Mucosa of descending colon (tissue), 3 donors: ENCODE data around the gene HCN2. TPM values are rescaled to one million over a fixed set of nuclear protein-coding genes. Genes with fewer than 3 reads are reported as not detected.

ENCODE experiments used
- ATAC-seq: fragments of 200-7000 bp; cut with Tn5 transposase; one replicate; pipeline ENCODE4 v1.9.1; 2020; ENCODE audit warnings: mild to moderate bottlenecking, moderate library complexity
- DNase-seq, 3 donors: peaks; one replicate each; pipeline ENCODE4 v3.0.0-alpha.2; 2020
- H3K36me3 ChIP-seq: fragments of 200-600 bp; one replicate; pipeline ENCODE4 v1.8.0; 2021; ENCODE audit warnings: low read depth, mild to moderate bottlenecking
- H3K4me1 ChIP-seq: fragments of 200-600 bp; one replicate; pipeline ENCODE4 v1.8.0; 2021; ENCODE audit warnings: low read depth, mild to moderate bottlenecking
- H3K4me3 ChIP-seq: fragments of 200-600 bp; one replicate; pipeline ENCODE4 v1.8.0; 2021; ENCODE audit warnings: mild to moderate bottlenecking
- H3K9me3 ChIP-seq: fragments of 200-600 bp; one replicate; pipeline ENCODE4 v1.8.0; 2021; ENCODE audit warnings: mild to moderate bottlenecking
- CTCF ChIP-seq: fragments of 200-600 bp; IDR thresholded peaks from one replicate; pipeline ENCODE4 v1.8.0; 2022; ENCODE audit warnings: antibody characterized with exemption, mild to moderate bottlenecking
- intact Hi-C, 2 donors: fragments of 100-400 bp; cut with DNase I in 1 of 2; cut with micrococcal nuclease in 1 of 2; formaldehyde crosslinking; loops; one replicate each; pipeline versions ENCODE4 v1.11.0 to v1.11.1; 2022; cut with DNase I, micrococcal nuclease
- total RNA-seq, 3 donors: library from RNA; stranded (reverse); fragmentation: NEBNext Ultra II Directional in 2 of 3; extraction: Animal tissue kit (Norgen Biotek cat#: 25700) in 2 of 3; gene quantifications; one replicate each; pipeline versions ENCODE4 v1.2.1 to v1.2.4, GENCODE V29; 2021 to 2023
- donor health status: DM: no; HTN: no; CAD: no; lungs with moderate emphysema.
- donor health status: DM: no; HTN: no; CAD: no.
- donor health status: DM: no; HTN: yes; CAD: no.

HCN2 gene
- total RNA-seq, 3 donors from 2014 or later: 0.12 to 0.89 (median 0.17) TPM

GRCh38 chr19:648305-648704 is 58.6 kb downstream of the HCN2 start:
- Histone ChIP-seq H3K36me3 (peaks cover 11% of the 10 kb centered on the region), H3K4me3 (no peak overlapping the region), H3K4me1 (no peaks in the 10 kb centered on the region), H3K9me3 (no peaks in the 10 kb centered on the region)
- no peak for TF ChIP-seq CTCF
- DNase-seq (no peak), ATAC-seq (no peak)
- intact Hi-C loops: no loop called here

GRCh38 chr19:648904-649801 is 59.5 kb downstream of the HCN2 start:
- Histone ChIP-seq H3K36me3 (peaks cover 11% of the 10 kb centered on the region), H3K4me1 (no peaks in the 10 kb centered on the region), H3K9me3 (no peaks in the 10 kb centered on the region), H3K4me3 (no peak overlapping the region)
- intact Hi-C loops: no loop called here
- ATAC-seq: no peak
- TF ChIP-seq CTCF: no peak
- DNase-seq: no peak

DNA sequence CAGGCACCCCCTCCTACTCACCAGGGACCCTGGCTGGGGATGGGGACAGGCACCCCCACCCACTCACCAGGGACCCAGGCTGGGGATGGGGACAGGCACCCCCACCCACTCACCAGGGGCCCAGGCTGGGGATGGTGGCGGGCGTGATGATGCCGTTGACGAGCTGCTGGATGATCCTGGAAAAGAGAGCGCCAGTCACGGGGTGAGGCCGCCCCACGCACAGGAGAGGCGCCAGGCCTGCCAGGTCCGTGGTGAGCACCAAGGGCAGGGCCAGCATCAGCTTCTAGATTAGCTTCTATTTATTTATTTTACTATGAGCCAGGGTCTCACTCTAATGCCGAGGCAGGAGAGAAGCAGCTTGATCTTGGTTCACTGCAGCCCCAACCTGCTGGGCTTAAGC is 60.4 kb downstream of the HCN2 start:
- ATAC-seq (no peak), DNase-seq (no peak)
- H3K9me3 ChIP-seq: no peaks in the 10 kb centered on the region
- TF ChIP-seq CTCF: no peak
- no peak overlapping the region for H3K4me3 ChIP-seq
- intact Hi-C loops: no loop called here
- no peaks in the 10 kb centered on the region for H3K4me1 ChIP-seq
- peaks cover 11% of the 10 kb centered on the region for H3K36me3 ChIP-seq

DNA sequence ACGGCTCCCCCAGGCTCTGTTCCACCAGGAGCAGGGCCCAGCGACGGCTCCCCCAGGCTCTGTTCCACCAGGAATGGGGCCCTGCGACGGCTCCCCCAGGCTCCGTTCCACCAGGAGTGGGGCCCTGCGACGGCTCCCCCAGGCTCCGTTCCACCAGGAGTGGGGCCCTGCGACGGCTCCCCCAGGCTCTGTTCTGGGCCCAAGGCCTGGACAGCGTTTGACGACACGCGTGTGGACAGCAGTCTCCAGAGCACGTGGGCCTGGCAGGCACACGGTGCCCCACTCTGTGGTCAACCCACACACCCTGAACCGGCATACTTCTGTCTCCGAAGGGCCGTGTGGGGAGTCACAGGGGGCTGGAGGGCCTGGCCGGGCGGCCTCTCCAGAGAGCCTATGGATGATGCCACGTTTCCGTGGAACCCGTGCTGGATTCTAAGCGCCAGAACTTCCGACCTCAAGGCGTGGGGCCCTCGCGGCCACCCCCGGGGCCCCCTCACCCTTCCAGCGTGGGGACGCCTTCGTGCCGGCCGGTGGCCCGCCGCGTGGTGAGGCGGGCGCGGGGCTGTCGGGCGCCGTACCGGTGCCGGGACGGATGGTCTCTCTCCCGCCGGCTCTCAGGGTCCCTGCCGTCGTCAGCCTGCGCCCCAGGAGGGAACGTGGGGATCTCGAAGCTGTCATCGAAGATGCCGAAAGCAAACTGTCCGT is 61.6 kb downstream of the HCN2 start:
- TF ChIP-seq CTCF: no peak
- no peak for DNase-seq
- H3K4me3 ChIP-seq: no peak overlapping the region
- no peaks in the 10 kb centered on the region for H3K9me3 ChIP-seq
- no peaks in the 10 kb centered on the region for H3K4me1 ChIP-seq
- intact Hi-C loops: no loop called here
- peaks cover 11% of the 10 kb centered on the region for H3K36me3 ChIP-seq
- no peak for ATAC-seq

DNA sequence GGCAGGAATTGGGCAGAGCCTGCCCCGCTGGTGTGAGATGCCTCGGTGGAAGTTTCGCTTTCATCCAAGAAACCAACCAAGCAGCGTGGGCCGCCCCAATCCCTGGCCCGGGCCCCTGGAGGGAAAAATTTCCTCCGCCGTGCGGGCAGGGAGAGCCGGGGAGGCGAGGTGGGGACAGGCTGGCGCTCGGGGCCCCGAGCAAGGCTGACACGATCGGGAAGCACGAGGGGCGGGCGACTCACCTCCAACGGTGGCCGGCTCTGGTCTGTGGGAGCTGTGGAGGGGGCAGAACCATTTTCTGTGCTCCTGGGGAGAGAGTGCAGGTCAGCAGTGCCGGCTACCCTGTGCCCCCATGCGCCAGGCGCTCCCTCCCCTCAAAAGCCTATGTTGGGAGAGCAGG is 62.3 kb downstream of the HCN2 start:
- Histone ChIP-seq H3K4me3 (no peak overlapping the region), H3K4me1 (no peaks in the 10 kb centered on the region), H3K36me3 (peaks cover 11% of the 10 kb centered on the region), H3K9me3 (no peaks in the 10 kb centered on the region)
- no peak for TF ChIP-seq CTCF
- DNase-seq (no peak), ATAC-seq (no peak)
- intact Hi-C loops: no loop called here
